Aorta (tissue), 5 donors: ENCODE data around the gene MADCAM1. TPM values are rescaled to one million over a fixed set of nuclear protein-coding genes. Genes with fewer than 3 reads are reported as not detected.

Experiments used
- ATAC-seq: fragments of 200-7000 bp; cut with Tn5 transposase; one replicate; pipeline ENCODE4 v1.9.1; 2022; ENCODE audit warnings: moderate library complexity; ENCODE audit not compliant: low FRiP score
- DNase-seq, 2 donors: peaks; one replicate each; pipeline ENCODE4 v3.0.0-alpha.2; 2020
- H3K27ac ChIP-seq, 2 donors: one replicate each; pipeline ENCODE4 v1.5.1; 2013; ENCODE audit warnings: low read length in 2 of 2, mild to moderate bottlenecking in 2 of 2, moderate library complexity in 2 of 2, control low read depth in 1 of 2, inconsistent platforms in 1 of 2, low read depth in 1 of 2
- H3K27me3 ChIP-seq, 2 donors: one replicate each; pipeline ENCODE4 v1.6.1; 2013; ENCODE audit warnings: control low read depth in 1 of 2, low read length in 1 of 2, mild to moderate bottlenecking in 1 of 2, moderate library complexity in 1 of 2; ENCODE audit not compliant: insufficient read depth in 2 of 2, control insufficient read depth in 1 of 2
- H3K36me3 ChIP-seq, 2 donors: one replicate each; pipeline ENCODE4 v1.6.1; 2013; ENCODE audit warnings: control low read depth in 1 of 2, low read length in 1 of 2, mild to moderate bottlenecking in 1 of 2; ENCODE audit not compliant: insufficient read depth in 2 of 2, control insufficient read depth in 1 of 2
- H3K4me1 ChIP-seq, 2 donors: one replicate each; pipeline ENCODE4 v1.6.1; 2013; ENCODE audit warnings: low read length in 2 of 2, control low read depth in 1 of 2, mild to moderate bottlenecking in 1 of 2, moderate library complexity in 1 of 2; ENCODE audit not compliant: insufficient read depth in 2 of 2, control insufficient read depth in 1 of 2
- H3K4me3 ChIP-seq, 2 donors: one replicate each; pipeline ENCODE4 v1.5.1; 2013; ENCODE audit warnings: low read length in 2 of 2, control low read depth in 1 of 2, mild to moderate bottlenecking in 1 of 2
- H3K9me3 ChIP-seq: one replicate; pipeline ENCODE4 v1.6.1; 2013; ENCODE audit warnings: mild to moderate bottlenecking, low read length; ENCODE audit not compliant: control insufficient read depth
- WGBS, 2 donors: extraction: QIAGEN DNeasy Blood & Tissue Kit; methylation state at CpG; one replicate each; pipeline ENCODE4 v1.1.7; 2013; 5-methylcytosine and 5-hydroxymethylcytosine counted together
- intact Hi-C, 2 donors: fragments of 100-400 bp; cut with DNase I; formaldehyde crosslinking; loops; one replicate each; pipeline versions ENCODE4 v1.14.2 to v1.15.0; 2022
- polyA plus RNA-seq, 2 donors: library from polyadenylated mRNA; stranded (reverse); fragments of 200-250 nt; gene quantifications; one replicate each; pipeline ENCODE4 v1.2.3, GENCODE V29; 2013
- total RNA-seq, 2 donors: library from RNA; stranded (reverse); fragmentation: NEBNext Ultra II Directional; extraction: Animal tissue kit (Norgen Biotek cat#: 25700); gene quantifications; one replicate each; pipeline ENCODE4 v1.2.1, GENCODE V29; 2021
- donor health status: healthy with polysubstance abuse.
- donor health status: Bipolar disorder and iron deficiency.
- donor health status: DM: no; HTN: no; CAD: no.
- donor health status: DM: no; HTN: no; CAD: no.
- donor health status: DM: yes; HTN: yes; CAD: no.

MADCAM1 gene
- total and polyA plus RNA-seq, 4 donors = 0.50 to 1.4 (median 0.63) TPM; not detected in 1

- ATAC-seq (no peak), DNase-seq (no peak)
- H3K27me3 ChIP-seq = no peaks in the 10 kb centered on the region
- no peak overlapping the region for H3K4me3 ChIP-seq
- WGBS, 2 donors = 59 to 61% methylated on average over 20 to 21 of the region's 21 CpGs
- H3K9me3 ChIP-seq = no peaks in the 10 kb centered on the region
- no peaks in the 10 kb centered on the region for H3K4me1 ChIP-seq
- intact Hi-C loops = loop anchor here in 1 of 2 donors (10.0 kb wide), 1 partner anchor 139 kb away; the partner anchor contains the start of gene MIER2
- H3K36me3 ChIP-seq = no peaks in the 10 kb centered on the region
- no peak overlapping the region for H3K27ac ChIP-seq
These were observed 12.8 kb upstream of the MADCAM1 start for GRCh38 chr19:483332-484072.

GRCh38 chr19:484494-484893, 11.8 kb upstream of the MADCAM1 start:
- Histone ChIP-seq H3K4me1 (no peaks in the 10 kb centered on the region), H3K4me3 (no peak overlapping the region), H3K27ac (no peak overlapping the region), H3K36me3 (no peaks in the 10 kb centered on the region), H3K27me3 (no peaks in the 10 kb centered on the region), H3K9me3 (no peaks in the 10 kb centered on the region)
- intact Hi-C loops = loop anchor here in 1 of 2 donors (10.0 kb wide), 1 partner anchor 140 kb away; the partner anchor contains the start of gene MIER2
- no peak for ATAC-seq
- 63 to 64% methylated on average over 15 of the region's 15 CpGs for WGBS, 2 donors
- no peak for DNase-seq

GRCh38 chr19:485077-485476, 11.2 kb upstream of the MADCAM1 start:
- H3K27ac ChIP-seq = no peak overlapping the region

GRCh38 chr19:485583-486236, 10.6 kb upstream of the MADCAM1 start:
- Histone ChIP-seq H3K4me1 (no peaks in the 10 kb centered on the region), H3K27me3 (no peaks in the 10 kb centered on the region), H3K36me3 (no peaks in the 10 kb centered on the region), H3K9me3 (no peaks in the 10 kb centered on the region), H3K27ac (no peak overlapping the region), H3K4me3 (no peak overlapping the region)
- WGBS, 2 donors = 11% methylated on average over 23 of the region's 23 CpGs
- DNase-seq = no peak
- ATAC-seq = no peak
- intact Hi-C loops = loop anchor here in 1 of 2 donors (10.0 kb wide), 1 partner anchor 141 kb away; the partner anchor contains the start of gene MIER2

More at GRCh38 chr19:485077-485476, 11.2 kb upstream of the MADCAM1 start:
- WGBS, 2 donors = 74 to 78% methylated on average over 22 of the region's 22 CpGs
- DNase-seq = no peak
- intact Hi-C loops = loop anchor here in 1 of 2 donors (10.0 kb wide), 1 partner anchor 140 kb away; the partner anchor contains the start of gene MIER2
- Histone ChIP-seq H3K27me3 (no peaks in the 10 kb centered on the region), H3K9me3 (no peaks in the 10 kb centered on the region), H3K36me3 (no peaks in the 10 kb centered on the region), H3K4me3 (no peak overlapping the region), H3K4me1 (no peaks in the 10 kb centered on the region)
- no peak for ATAC-seq

- WGBS, 2 donors = 1% methylated on average over 60 to 114 of the region's 114 CpGs
- intact Hi-C loops = loop anchor here in 1 of 2 donors (2.0 to 10.0 kb wide), 2 partner anchors 18 to 144 kb away; partner anchors contain the start of genes MIER2 and TPGS1
- Histone ChIP-seq H3K36me3 (no peaks in the 10 kb centered on the region), H3K4me3 (peak overlapping the region; percentile 74 to 94), H3K4me1 (no peaks in the 10 kb centered on the region), H3K27ac (peak overlapping the region in 1 of 2 donors; percentile 72), H3K9me3 (no peaks in the 10 kb centered on the region), H3K27me3 (no peaks in the 10 kb centered on the region)
- peak; percentile 98 to 99 for DNase-seq
- ATAC-seq = peak; percentile 98
These were observed 7.5 kb upstream of the MADCAM1 start for GRCh38 chr19:488505-489417.

GRCh38 chr19:489418-490196, 6.7 kb upstream of the MADCAM1 start:
- peak; percentile 67 for ATAC-seq
- peak overlapping the region in 1 of 2 donors; percentile 15 for H3K27ac ChIP-seq
- no peaks in the 10 kb centered on the region for H3K9me3 ChIP-seq
- H3K4me1 ChIP-seq = no peaks in the 10 kb centered on the region
- peak overlapping the region; percentile 52 to 62 for H3K4me3 ChIP-seq
- intact Hi-C loops = loop anchor here in 1 of 2 donors (2.0 to 10.0 kb wide), 2 partner anchors 17 to 145 kb away; partner anchors contain the start of genes MIER2 and TPGS1
- H3K36me3 ChIP-seq = no peaks in the 10 kb centered on the region
- 10 to 13% methylated on average over 55 to 61 of the region's 61 CpGs for WGBS, 2 donors
- peak; percentile 79 to 85 for DNase-seq
- no peaks in the 10 kb centered on the region for H3K27me3 ChIP-seq

- no peak overlapping the region for H3K27ac ChIP-seq
- H3K4me3 ChIP-seq = no peak overlapping the region
- DNase-seq = no peak
- no peaks in the 10 kb centered on the region for H3K27me3 ChIP-seq
- ATAC-seq = no peak
- H3K4me1 ChIP-seq = no peaks in the 10 kb centered on the region
- WGBS, 2 donors = 80 to 81% methylated on average over 28 to 32 of the region's 32 CpGs
- no peaks in the 10 kb centered on the region for H3K36me3 ChIP-seq
- intact Hi-C loops = no loop called here
- no peaks in the 10 kb centered on the region for H3K9me3 ChIP-seq
These were observed 5.0 kb upstream of the MADCAM1 start for GRCh38 chr19:491146-491741.
